IPS DF 6.9 (cell line): Measurements from ENCODE around the gene OTOF.

ENCODE experiments used
- DNase-seq: peaks from one replicate; pipeline ENCODE4 v3.0.0-alpha.2; 2013; ENCODE audit warnings: low read depth, low spot score
- H3K27ac ChIP-seq: one replicate; pipeline ENCODE4 v1.5.1; 2013; ENCODE audit warnings: low read length, control low read depth
- H3K27me3 ChIP-seq: 2 replicates; pipeline ENCODE4 v1.6.1; 2013; ENCODE audit warnings: mild to moderate bottlenecking, low read length; ENCODE audit not compliant: control insufficient read depth, insufficient read depth
- H3K36me3 ChIP-seq: 2 replicates; pipeline ENCODE4 v1.6.1; 2013; ENCODE audit warnings: low read length; ENCODE audit not compliant: control insufficient read depth, insufficient read depth
- H3K4me1 ChIP-seq: 2 replicates; pipeline ENCODE4 v1.6.1; 2013; ENCODE audit warnings: low read length; ENCODE audit not compliant: control insufficient read depth, insufficient read depth
- H3K4me3 ChIP-seq: 2 replicates; pipeline ENCODE4 v1.5.1; 2013; ENCODE audit warnings: mild to moderate bottlenecking, low read length
- H3K9me3 ChIP-seq: 2 replicates; pipeline ENCODE4 v1.6.1; 2013; ENCODE audit warnings: low read length, inconsistent platforms; ENCODE audit not compliant: control insufficient read depth, insufficient read depth
- WGBS: extraction: QIAGEN DNeasy Blood & Tissue Kit; methylation state at CpG from one replicate; pipeline ENCODE4 v1.1.7; 2013; ENCODE audit warnings: mixed read lengths, missing lambda C conversion rate; ENCODE audit not compliant: insufficient read length, insufficient coverage; 5-methylcytosine and 5-hydroxymethylcytosine counted together

Gene OTOF

GRCh38 chr2:26410764-26411243 is 67.1 kb downstream of the OTOF start:
- Histone ChIP-seq H3K4me3 (no peak overlapping the region), H3K9me3 (no peaks in the 10 kb centered on the region), H3K4me1 (no peaks in the 10 kb centered on the region), H3K36me3 (no peaks in the 10 kb centered on the region), H3K27ac (no peak overlapping the region), H3K27me3 (no peaks in the 10 kb centered on the region)
- no peak for DNase-seq
- WGBS, result no CpG with 5 or more reads among the region's 2 CpGs

DNA sequence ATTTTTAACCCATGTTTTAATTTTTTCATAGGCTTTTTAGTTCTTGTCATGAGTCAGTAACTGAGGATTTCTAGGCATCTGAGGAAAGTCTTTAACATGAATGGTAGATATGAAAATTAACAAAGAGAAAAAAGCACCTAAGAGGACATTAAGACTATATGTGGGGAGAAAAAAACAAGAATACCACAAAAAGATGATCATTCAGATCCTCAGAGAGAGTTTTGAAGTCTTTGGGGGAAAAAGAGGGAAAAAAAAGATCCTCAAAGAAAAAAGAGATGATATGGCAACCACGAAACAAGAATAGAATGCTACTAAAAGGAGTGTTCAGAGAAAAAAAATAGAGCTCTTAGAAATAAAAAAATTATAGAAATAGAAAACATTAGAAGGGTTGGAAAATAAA is 68.1 kb downstream of the OTOF start:
- Histone ChIP-seq H3K4me3 (no peak overlapping the region), H3K27me3 (no peaks in the 10 kb centered on the region), H3K4me1 (no peaks in the 10 kb centered on the region), H3K9me3 (no peaks in the 10 kb centered on the region), H3K27ac (no peak overlapping the region), H3K36me3 (no peaks in the 10 kb centered on the region)
- WGBS, result no CpG with 5 or more reads among the region's 1 CpG
- no peak for DNase-seq

- no CpG with 5 or more reads among the region's 9 CpGs for WGBS
These were observed 70.4 kb downstream of the OTOF start for GRCh38 chr2:26407526-26407925.

More at GRCh38 chr2:26407526-26407925, 70.4 kb downstream of the OTOF start:
- DNase-seq, result no peak
- Histone ChIP-seq H3K36me3 (no peaks in the 10 kb centered on the region), H3K9me3 (no peaks in the 10 kb centered on the region), H3K27ac (no peak overlapping the region), H3K27me3 (no peaks in the 10 kb centered on the region), H3K4me3 (no peak overlapping the region), H3K4me1 (no peaks in the 10 kb centered on the region)
